ENCODE measurements around the gene ADCYAP1.

Gene ADCYAP1

GRCh38 chr18:905307-905947 is 756 bp downstream of the ADCYAP1 start:
- no peak for TF ChIP-seq CTCF (conservative IDR thresholded peaks at IDR 0.05; ENCODE audit: low read length)
- DNase-seq (ENCODE audit: low read depth) = no peak
- no peak overlapping the region for H3K4me3 ChIP-seq (ENCODE audit: low read length)

GRCh38 chr18:905948-906415 is 1.3 kb downstream of the ADCYAP1 start:
- no peak for DNase-seq (ENCODE audit: low read depth)
- H3K4me3 ChIP-seq (ENCODE audit: low read length) = no peak overlapping the region
- TF ChIP-seq CTCF (conservative IDR thresholded peaks at IDR 0.05; ENCODE audit: low read length) = no peak

- TF ChIP-seq CTCF (conservative IDR thresholded peaks at IDR 0.05; ENCODE audit: low read length) = no peak
- no peak overlapping the region for H3K4me3 ChIP-seq (ENCODE audit: low read length)
- DNase-seq (ENCODE audit: low read depth) = no peak
Observed at GRCh38 chr18:906416-907114, 1.9 kb downstream of the ADCYAP1 start.

GRCh38 chr18:907115-907884 is 2.6 kb downstream of the ADCYAP1 start:
- DNase-seq (ENCODE audit: low read depth) = no peak
- H3K4me3 ChIP-seq (ENCODE audit: low read length) = peak overlapping the region; percentile 51
- no peak for TF ChIP-seq CTCF (conservative IDR thresholded peaks at IDR 0.05; ENCODE audit: low read length)

GRCh38 chr18:907885-908757 is 3.5 kb downstream of the ADCYAP1 start:
- no peak for TF ChIP-seq CTCF (conservative IDR thresholded peaks at IDR 0.05; ENCODE audit: low read length)
- no peak for DNase-seq (ENCODE audit: low read depth)
- peak overlapping the region; percentile 51 for H3K4me3 ChIP-seq (ENCODE audit: low read length)

- no peak for DNase-seq (ENCODE audit: low read depth)
- TF ChIP-seq CTCF (conservative IDR thresholded peaks at IDR 0.05; ENCODE audit: low read length) = no peak
- H3K4me3 ChIP-seq (ENCODE audit: low read length) = peak overlapping the region; percentile 51
Observed at GRCh38 chr18:908758-909724, 4.4 kb downstream of the ADCYAP1 start.

All from AG10803 (cell line).